Astrocyte (in vitro differentiated cells and primary cell): ENCODE results near the gene METTL8. TPM values are rescaled to one million over a fixed set of nuclear protein-coding genes. Genes with fewer than 3 reads are reported as not detected.

Source experiments
- DNase-seq: peaks from one replicate; pipeline ENCODE4 v3.0.0-alpha.2; 2010; ENCODE audit warnings: low read depth
- FAIRE-seq: peaks from 2 replicates; lab custom pipeline; 2011; peaks lifted over from hg19 to GRCh38; lab: Jason Lieb, UNC
- H2AFZ ChIP-seq: 2 replicates; pipeline ENCODE4 v1.6.0; 2012; ENCODE audit warnings: low read depth, low read length, inconsistent platforms
- H3K27ac ChIP-seq: 2 replicates; pipeline ENCODE4 v1.5.1; 2011; ENCODE audit warnings: low read depth, low read length, inconsistent platforms
- H3K27me3 ChIP-seq: 2 replicates; pipeline ENCODE4 v1.6.0; 2011; ENCODE audit warnings: low read length, inconsistent platforms; ENCODE audit not compliant: insufficient read depth
- H3K36me3 ChIP-seq: 2 replicates; pipeline ENCODE4 v1.5.1; 2011; ENCODE audit warnings: low read length, inconsistent platforms; ENCODE audit not compliant: insufficient read depth
- H3K4me1 ChIP-seq: 2 replicates; pipeline ENCODE4 v1.5.1; 2011; ENCODE audit warnings: low read length, inconsistent platforms; ENCODE audit not compliant: insufficient read depth
- H3K4me2 ChIP-seq: 2 replicates; pipeline ENCODE4 v1.6.0; 2012; ENCODE audit warnings: low read length, inconsistent platforms
- H3K4me3 ChIP-seq: 2 replicates; pipeline ENCODE4 v1.5.1; 2011; ENCODE audit warnings: low read depth, mild to moderate bottlenecking, low read length, inconsistent platforms; ENCODE audit not compliant: insufficient read depth
- H3K79me2 ChIP-seq: 2 replicates; pipeline ENCODE4 v1.6.0; 2012; ENCODE audit warnings: mild to moderate bottlenecking, low read length, inconsistent platforms; ENCODE audit not compliant: insufficient read depth
- H3K9ac ChIP-seq: 2 replicates; pipeline ENCODE4 v1.6.0; 2012; ENCODE audit warnings: mild to moderate bottlenecking, low read length, inconsistent platforms
- H3K9me3 ChIP-seq: 2 replicates; pipeline ENCODE4 v1.5.1; 2012; ENCODE audit warnings: low read depth, mild to moderate bottlenecking, low read length, inconsistent platforms; ENCODE audit not compliant: insufficient read depth
- H4K20me1 ChIP-seq: 2 replicates; pipeline ENCODE4 v1.6.0; 2012; ENCODE audit warnings: low read length, inconsistent platforms; ENCODE audit not compliant: insufficient read depth
- H3K27ac Mint-ChIP-seq: one replicate; pipeline ENCODE4 v1.8.0; 2021; ENCODE audit warnings: mild to moderate bottlenecking, mixed read lengths; ENCODE audit not compliant: unreplicated experiment
- H3K27me3 Mint-ChIP-seq: one replicate; pipeline ENCODE4 v1.8.0; 2021; ENCODE audit warnings: low read depth, mixed read lengths; ENCODE audit not compliant: unreplicated experiment
- H3K36me3 Mint-ChIP-seq: one replicate; pipeline ENCODE4 v1.8.0; 2021; ENCODE audit warnings: low read depth, mixed read lengths; ENCODE audit not compliant: unreplicated experiment
- H3K4me1 Mint-ChIP-seq: one replicate; pipeline ENCODE4 v1.8.0; 2021; ENCODE audit warnings: low read depth, mixed read lengths; ENCODE audit not compliant: unreplicated experiment
- H3K4me3 Mint-ChIP-seq: one replicate; pipeline ENCODE4 v1.8.0; 2021; ENCODE audit warnings: mild to moderate bottlenecking, moderate library complexity, mixed read lengths; ENCODE audit not compliant: unreplicated experiment
- H3K9me3 Mint-ChIP-seq: one replicate; pipeline ENCODE4 v1.8.0; 2021; ENCODE audit warnings: mild to moderate bottlenecking, mixed read lengths; ENCODE audit not compliant: unreplicated experiment
- EZH2 ChIP-seq: IDR thresholded peaks from 2 replicates; pipeline ENCODE4 v1.6.1; 2012; ENCODE audit warnings: mild to moderate bottlenecking, low read length, inconsistent platforms; ENCODE audit not compliant: insufficient read depth
- total RNA-seq: library from RNA; stranded (reverse); gene quantifications from 2 replicates; pipeline ENCODE4 v1.2.1, GENCODE V29; 2021
- TF ChIP-seq, protein P1 (sequence below): IDR thresholded peaks from 2 replicates; pipeline ENCODE4 v1.5.1; 2011; ENCODE audit warnings: low read depth, mild to moderate bottlenecking, inconsistent platforms, low read length, moderate library complexity; ENCODE audit not compliant: insufficient read depth

Gene METTL8
- total RNA-seq, 1 donor from 2014 or later, result 40.4 TPM

DNA sequence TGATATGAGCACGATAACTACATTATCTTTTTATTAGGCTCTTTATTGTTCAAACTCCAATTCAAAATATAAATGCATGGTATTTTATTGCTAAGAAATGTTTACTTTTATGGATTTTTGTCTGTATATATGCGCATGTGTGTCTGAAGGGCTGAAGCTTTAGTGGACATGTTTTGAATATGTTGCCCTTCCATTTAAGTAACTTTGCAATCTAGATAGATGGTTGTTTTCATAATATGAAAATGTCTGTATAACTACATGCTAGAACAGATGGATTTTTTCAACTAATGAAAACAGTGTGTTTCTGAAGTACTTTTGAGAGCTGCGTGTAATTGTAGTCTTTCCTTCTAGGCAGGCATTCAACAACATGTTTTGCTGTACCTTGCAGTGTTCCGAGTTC lies 19.0 kb upstream of the METTL8 start:
- Mint-ChIP-seq H3K27me3 (no peaks in the 10 kb centered on the region), H3K36me3 (peaks cover 25% of the 10 kb centered on the region), H3K27ac (no peak overlapping the region), H3K9me3 (peaks cover 9% of the 10 kb centered on the region), H3K4me3 (no peak overlapping the region), H3K4me1 (no peaks in the 10 kb centered on the region)
- no peak overlapping the region for H3K4me2 ChIP-seq
- no peak overlapping the region for H3K4me3 ChIP-seq
- no peak for FAIRE-seq
- no peaks in the 10 kb centered on the region for H3K4me1 ChIP-seq
- no peak overlapping the region for H3K27ac ChIP-seq
- H4K20me1 ChIP-seq, result no peaks in the 10 kb centered on the region
- H3K9ac ChIP-seq, result no peak overlapping the region
- no peak for DNase-seq
- H3K27me3 ChIP-seq, result no peaks in the 10 kb centered on the region
- H3K9me3 ChIP-seq, result no peaks in the 10 kb centered on the region
- no peaks in the 10 kb centered on the region for H3K79me2 ChIP-seq
- H2AFZ ChIP-seq, result no peak overlapping the region
- H3K36me3 ChIP-seq, result peaks cover 10% of the 10 kb centered on the region
- no peak for TF ChIP-seq EZH2
- TF ChIP-seq, protein P1, sequence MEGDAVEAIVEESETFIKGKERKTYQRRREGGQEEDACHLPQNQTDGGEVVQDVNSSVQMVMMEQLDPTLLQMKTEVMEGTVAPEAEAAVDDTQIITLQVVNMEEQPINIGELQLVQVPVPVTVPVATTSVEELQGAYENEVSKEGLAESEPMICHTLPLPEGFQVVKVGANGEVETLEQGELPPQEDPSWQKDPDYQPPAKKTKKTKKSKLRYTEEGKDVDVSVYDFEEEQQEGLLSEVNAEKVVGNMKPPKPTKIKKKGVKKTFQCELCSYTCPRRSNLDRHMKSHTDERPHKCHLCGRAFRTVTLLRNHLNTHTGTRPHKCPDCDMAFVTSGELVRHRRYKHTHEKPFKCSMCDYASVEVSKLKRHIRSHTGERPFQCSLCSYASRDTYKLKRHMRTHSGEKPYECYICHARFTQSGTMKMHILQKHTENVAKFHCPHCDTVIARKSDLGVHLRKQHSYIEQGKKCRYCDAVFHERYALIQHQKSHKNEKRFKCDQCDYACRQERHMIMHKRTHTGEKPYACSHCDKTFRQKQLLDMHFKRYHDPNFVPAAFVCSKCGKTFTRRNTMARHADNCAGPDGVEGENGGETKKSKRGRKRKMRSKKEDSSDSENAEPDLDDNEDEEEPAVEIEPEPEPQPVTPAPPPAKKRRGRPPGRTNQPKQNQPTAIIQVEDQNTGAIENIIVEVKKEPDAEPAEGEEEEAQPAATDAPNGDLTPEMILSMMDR, result no peak

DNA sequence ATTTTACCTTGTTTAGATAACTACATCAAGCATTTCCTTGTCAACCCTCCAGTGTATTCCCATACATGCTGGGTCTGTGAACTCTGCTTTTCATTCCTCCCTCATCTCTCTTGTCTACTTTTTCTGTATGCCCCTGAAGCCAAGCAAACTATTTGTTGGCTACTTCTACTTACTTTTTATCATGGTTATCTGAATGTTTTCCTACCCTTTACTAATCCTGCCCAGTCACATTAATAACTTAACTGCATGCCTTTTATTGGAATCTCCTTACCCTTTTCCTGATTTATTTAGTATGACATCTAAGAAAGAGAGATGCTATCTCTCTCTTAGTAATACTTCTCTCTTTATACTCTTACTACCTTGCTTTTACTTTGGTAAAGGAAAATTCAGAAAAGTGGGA lies 17.3 kb upstream of the METTL8 start:
- Histone ChIP-seq H3K4me2 (no peak overlapping the region), H3K4me3 (no peak overlapping the region), H3K27ac (no peak overlapping the region), H3K79me2 (no peaks in the 10 kb centered on the region), H3K4me1 (no peaks in the 10 kb centered on the region), H3K36me3 (peaks cover 12% of the 10 kb centered on the region), H3K9me3 (no peaks in the 10 kb centered on the region), H3K27me3 (no peaks in the 10 kb centered on the region), H2AFZ (no peak overlapping the region), H4K20me1 (no peaks in the 10 kb centered on the region), H3K9ac (no peak overlapping the region)
- FAIRE-seq (no peak), DNase-seq (no peak)
- no peak overlapping the region for H3K27ac Mint-ChIP-seq
- no peak for TF ChIP-seq EZH2
- TF ChIP-seq, protein P1, result no peak
- H3K36me3 Mint-ChIP-seq, result peaks cover 18% of the 10 kb centered on the region
- no peaks in the 10 kb centered on the region for H3K27me3 Mint-ChIP-seq
- H3K9me3 Mint-ChIP-seq, result peaks cover 6% of the 10 kb centered on the region
- no peak overlapping the region for H3K4me3 Mint-ChIP-seq
- H3K4me1 Mint-ChIP-seq, result no peaks in the 10 kb centered on the region

DNA sequence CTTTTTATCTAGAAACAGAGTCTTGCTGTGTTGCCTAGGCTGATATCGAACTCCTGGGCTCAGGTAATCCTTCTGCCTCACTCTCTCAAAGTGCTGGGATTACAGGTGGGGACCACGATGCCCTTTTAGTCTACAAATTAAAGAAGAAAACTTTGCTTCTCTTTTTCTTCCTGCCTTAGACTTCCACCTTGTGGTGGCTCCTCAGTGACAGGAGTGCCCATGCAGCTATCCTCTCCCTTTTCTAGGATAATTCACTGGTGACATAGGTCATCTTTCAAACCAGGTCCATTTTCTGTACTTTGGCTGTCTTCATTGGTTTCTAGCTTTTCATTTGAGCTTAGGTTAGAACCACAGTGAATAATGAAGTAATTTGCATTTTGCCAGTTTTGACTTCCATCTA lies 13.9 kb upstream of the METTL8 start:
- H3K27me3 Mint-ChIP-seq, result no peaks in the 10 kb centered on the region
- no peak overlapping the region for H3K4me2 ChIP-seq
- no peaks in the 10 kb centered on the region for H3K27me3 ChIP-seq
- no peaks in the 10 kb centered on the region for H3K9me3 Mint-ChIP-seq
- H4K20me1 ChIP-seq, result no peaks in the 10 kb centered on the region
- no peaks in the 10 kb centered on the region for H3K9me3 ChIP-seq
- FAIRE-seq (no peak), DNase-seq (no peak)
- peaks cover 9% of the 10 kb centered on the region for H3K36me3 ChIP-seq
- H3K9ac ChIP-seq, result no peak overlapping the region
- H3K36me3 Mint-ChIP-seq, result peaks cover 5% of the 10 kb centered on the region
- no peak overlapping the region for H3K4me3 Mint-ChIP-seq
- no peaks in the 10 kb centered on the region for H3K79me2 ChIP-seq
- H2AFZ ChIP-seq, result no peak overlapping the region
- no peak overlapping the region for H3K27ac ChIP-seq
- no peak overlapping the region for H3K27ac Mint-ChIP-seq
- no peaks in the 10 kb centered on the region for H3K4me1 Mint-ChIP-seq
- no peaks in the 10 kb centered on the region for H3K4me1 ChIP-seq
- TF ChIP-seq, protein P1, result no peak
- no peak for TF ChIP-seq EZH2
- H3K4me3 ChIP-seq, result no peak overlapping the region
